Neuron (in vitro differentiated cells): ENCODE measurements around the gene LRRTM2.
"Not testable (repeated sequence)": the region's sequence is repeated elsewhere in the genome, so short reads cannot be mapped to it uniquely, and the experiment has no call there.

Experiments used
- H2AFZ ChIP-seq: one replicate; pipeline ENCODE4 v1.6.1; 2013; ENCODE audit warnings: low read depth, mild to moderate bottlenecking, inconsistent platforms, low read length, moderate library complexity
- H3K27me3 ChIP-seq: one replicate; pipeline ENCODE4 v1.6.1; 2013; ENCODE audit warnings: low read length; ENCODE audit not compliant: insufficient read depth
- H3K36me3 ChIP-seq: one replicate; pipeline ENCODE4 v1.6.1; 2013; ENCODE audit warnings: low read length; ENCODE audit not compliant: insufficient read depth
- H3K4me1 ChIP-seq: one replicate; pipeline ENCODE4 v1.6.1; 2013; ENCODE audit warnings: low read length; ENCODE audit not compliant: insufficient read depth
- H3K4me3 ChIP-seq: 2 replicates; pipeline ENCODE4 v1.5.1; 2013; ENCODE audit warnings: mild to moderate bottlenecking, low read length, moderate library complexity
- H3K9me3 ChIP-seq: one replicate; pipeline ENCODE4 v1.6.1; 2013; ENCODE audit warnings: low read length

Gene LRRTM2

DNA sequence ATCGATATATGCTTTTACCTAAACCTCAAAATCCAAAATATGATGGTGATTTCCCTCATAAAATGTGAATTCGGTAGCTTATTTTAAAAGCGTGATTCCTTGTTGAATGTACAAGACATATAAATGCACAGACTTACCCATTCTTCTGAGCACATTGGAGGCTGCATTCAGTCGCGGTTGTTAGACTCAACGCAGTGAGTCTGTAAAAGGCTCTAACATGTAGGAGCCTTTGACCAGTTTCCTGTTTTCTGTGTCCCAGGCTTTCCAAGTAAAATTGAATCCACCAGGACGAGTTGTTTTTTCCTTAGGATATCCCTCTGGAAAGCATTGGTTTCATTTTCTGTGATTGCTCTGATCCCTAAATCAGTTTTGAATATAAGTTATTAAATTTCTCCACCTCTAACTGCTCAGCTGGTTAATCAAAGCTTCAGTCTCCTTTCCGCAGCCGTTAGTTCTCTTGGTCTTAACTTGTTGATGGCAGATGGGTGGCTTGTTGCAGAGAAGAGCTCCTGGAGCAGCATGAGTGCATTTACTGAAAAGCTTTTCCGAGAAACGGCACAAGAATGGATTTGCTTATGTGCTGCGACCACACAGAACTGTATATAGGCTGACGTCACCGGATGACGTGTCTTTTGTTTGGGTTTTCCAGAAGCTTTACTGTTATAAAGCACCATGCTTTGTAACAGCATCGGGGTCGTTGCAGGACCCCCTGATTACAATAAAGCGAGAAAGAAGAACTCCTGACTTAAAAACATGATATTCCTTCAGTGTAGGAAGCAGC, at the start of gene LRRTM2:
Gene LRRTM2, minus strand, starts transcription at position 565 of the 781 bp plus-strand sequence. Its CDS starts 424 bp downstream, at position 141.
- Histone ChIP-seq H3K27me3 (no peaks in the 10 kb centered on the region), H3K4me1 (peaks cover 59% of the 10 kb centered on the region), H3K36me3 (no peaks in the 10 kb centered on the region), H2AFZ (no peak within 1 kb of the TSS), H3K9me3 (peaks cover 2% of the 10 kb centered on the region), H3K4me3 (peak within 1 kb of the TSS; percentile 62)

DNA sequence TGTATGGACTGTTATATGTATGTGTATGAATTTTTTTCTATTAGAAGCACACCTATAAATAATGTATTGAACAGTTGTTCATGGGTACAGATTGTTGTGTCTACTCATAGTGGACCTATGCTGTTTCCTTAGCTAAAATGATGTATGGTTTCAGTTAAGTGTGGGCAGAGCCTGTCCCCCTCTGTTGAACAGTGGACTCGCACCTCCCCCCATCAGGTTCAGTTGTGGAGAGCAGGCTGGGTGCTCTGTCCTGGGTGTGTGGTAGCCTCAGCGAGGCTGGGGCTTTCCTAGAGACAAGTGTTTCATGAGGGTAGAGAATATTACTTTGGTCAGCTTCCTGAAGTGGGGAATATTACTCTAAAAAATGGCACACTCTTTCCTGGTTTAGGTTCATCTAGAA, 47.4 kb upstream of the LRRTM2 start:
- Histone ChIP-seq H3K36me3 (peaks cover 43% of the 10 kb centered on the region), H2AFZ (no peak overlapping the region), H3K4me1 (peaks cover 10% of the 10 kb centered on the region), H3K4me3 (no peak overlapping the region), H3K27me3 (no peaks in the 10 kb centered on the region), H3K9me3 (no peaks in the 10 kb centered on the region)

DNA sequence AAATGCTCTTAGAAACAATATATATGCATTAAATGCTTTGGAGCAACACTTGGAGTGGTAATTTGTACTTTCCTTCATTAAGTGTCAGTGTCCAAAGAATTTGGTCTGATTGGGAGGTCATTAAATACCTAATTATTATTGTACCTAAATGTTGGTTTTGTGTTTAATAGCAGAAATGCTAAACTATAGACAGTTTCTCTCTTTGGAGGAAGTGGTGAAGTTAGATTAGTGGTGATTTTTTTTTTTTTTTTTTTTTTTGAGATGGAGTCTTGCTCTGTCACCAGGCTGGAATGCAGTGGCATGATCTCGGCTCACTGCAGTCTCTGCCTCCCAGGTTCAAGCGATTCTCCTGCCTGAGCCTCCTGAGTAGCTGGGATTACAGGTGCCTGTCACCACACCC, 46.2 kb upstream of the LRRTM2 start:
- H3K4me3 ChIP-seq, H3K4me1 ChIP-seq: not testable (repeated sequence)
- peaks cover 35% of the 10 kb centered on the region for H3K36me3 ChIP-seq

DNA sequence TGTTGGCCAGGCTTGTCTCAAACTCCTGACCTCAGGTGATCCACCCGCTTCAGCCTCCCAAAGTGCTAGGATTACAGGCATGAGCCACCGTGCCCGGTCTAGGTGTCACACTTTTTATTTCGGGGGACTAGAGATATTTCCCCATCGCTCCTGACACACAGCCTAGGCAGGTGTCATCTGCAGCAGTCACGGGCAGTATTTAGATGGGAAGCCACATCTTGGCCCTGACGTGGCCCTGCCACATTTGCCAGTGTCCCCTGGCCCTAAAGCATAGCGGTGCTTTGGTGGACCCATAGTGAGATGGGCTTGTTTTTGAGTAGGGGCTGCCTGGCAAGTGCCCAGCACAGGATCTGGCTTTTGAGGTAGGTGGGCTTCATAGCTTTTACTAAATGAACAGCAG, 45.0 kb upstream of the LRRTM2 start:
- no peaks in the 10 kb centered on the region for H3K9me3 ChIP-seq
- H3K4me3 ChIP-seq, result no peak overlapping the region
- peaks cover 10% of the 10 kb centered on the region for H3K4me1 ChIP-seq
- H3K36me3 ChIP-seq, result peaks cover 31% of the 10 kb centered on the region
- H3K27me3 ChIP-seq, result no peaks in the 10 kb centered on the region
- no peak overlapping the region for H2AFZ ChIP-seq

More for the DNA sequence above, 46.2 kb upstream of the LRRTM2 start:
- H2AFZ ChIP-seq, H3K27me3 ChIP-seq, H3K9me3 ChIP-seq: not testable (repeated sequence)

GRCh38 chr5:138918686-138919085, 43.6 kb upstream of the LRRTM2 start:
- Histone ChIP-seq H3K36me3 (peaks cover 27% of the 10 kb centered on the region), H3K9me3 (no peaks in the 10 kb centered on the region), H3K4me3 (no peak overlapping the region), H2AFZ (no peak overlapping the region), H3K27me3 (no peaks in the 10 kb centered on the region), H3K4me1 (peaks cover 10% of the 10 kb centered on the region)

DNA sequence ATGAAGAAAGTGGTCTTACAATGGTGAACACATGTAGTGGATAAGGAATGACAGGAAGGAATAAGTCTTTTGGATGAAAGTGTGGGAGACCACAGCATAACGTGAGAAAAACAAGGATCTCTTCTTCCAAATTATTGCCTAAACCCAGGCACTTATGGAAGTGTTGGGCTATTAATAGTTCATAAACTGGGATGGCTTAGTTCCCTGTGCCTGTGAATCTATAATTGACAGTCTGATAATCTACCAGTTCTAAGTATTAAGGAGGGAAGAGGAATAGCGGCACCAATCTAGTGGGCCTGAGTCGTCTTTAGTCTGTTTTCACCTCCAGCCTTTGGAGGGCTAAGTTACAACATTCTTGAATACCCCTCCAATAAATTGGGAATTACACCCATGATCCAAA, 39.2 kb upstream of the LRRTM2 start:
- no peaks in the 10 kb centered on the region for H3K27me3 ChIP-seq
- peaks cover 8% of the 10 kb centered on the region for H3K4me1 ChIP-seq
- H3K9me3 ChIP-seq, result no peaks in the 10 kb centered on the region
- no peak overlapping the region for H2AFZ ChIP-seq
- no peak overlapping the region for H3K4me3 ChIP-seq
- H3K36me3 ChIP-seq, result peaks cover 35% of the 10 kb centered on the region

- H3K36me3 ChIP-seq, result peaks cover 36% of the 10 kb centered on the region
- H3K9me3 ChIP-seq, result no peaks in the 10 kb centered on the region
- H2AFZ ChIP-seq, result no peak overlapping the region
- no peaks in the 10 kb centered on the region for H3K27me3 ChIP-seq
- peaks cover 3% of the 10 kb centered on the region for H3K4me1 ChIP-seq
- H3K4me3 ChIP-seq, result no peak overlapping the region
Observed at GRCh38 chr5:138913773-138914172, 38.6 kb upstream of the LRRTM2 start.

DNA sequence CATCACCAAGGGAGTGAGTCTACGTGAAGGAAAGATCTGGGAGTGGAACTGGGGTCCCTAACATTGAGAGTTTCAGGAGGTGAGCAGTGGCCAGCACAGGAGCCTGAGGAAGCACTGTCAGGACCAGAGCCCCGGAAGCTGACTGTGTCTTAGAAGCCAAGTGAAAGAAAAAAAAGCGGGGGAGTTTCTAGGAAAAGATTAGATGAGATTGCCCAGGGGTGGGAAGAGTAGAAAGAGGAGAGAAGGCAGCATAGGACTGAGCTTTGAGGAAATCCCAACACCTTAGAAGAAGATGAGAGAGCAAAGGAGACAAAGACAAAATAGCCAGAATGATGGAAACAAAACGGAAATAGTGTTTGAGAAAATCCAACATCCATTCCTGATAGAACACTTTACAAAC, 37.0 kb upstream of the LRRTM2 start:
- Histone ChIP-seq H3K4me1 (no peaks in the 10 kb centered on the region), H2AFZ (no peak overlapping the region), H3K4me3 (no peak overlapping the region), H3K27me3 (no peaks in the 10 kb centered on the region), H3K9me3 (no peaks in the 10 kb centered on the region), H3K36me3 (peaks cover 38% of the 10 kb centered on the region)

- no peaks in the 10 kb centered on the region for H3K9me3 ChIP-seq
- no peak overlapping the region for H3K4me3 ChIP-seq
- H3K36me3 ChIP-seq, result peaks cover 40% of the 10 kb centered on the region
- H2AFZ ChIP-seq, result no peak overlapping the region
- no peaks in the 10 kb centered on the region for H3K27me3 ChIP-seq
- no peaks in the 10 kb centered on the region for H3K4me1 ChIP-seq
Observed at GRCh38 chr5:138911441-138911840, 36.3 kb upstream of the LRRTM2 start.

DNA sequence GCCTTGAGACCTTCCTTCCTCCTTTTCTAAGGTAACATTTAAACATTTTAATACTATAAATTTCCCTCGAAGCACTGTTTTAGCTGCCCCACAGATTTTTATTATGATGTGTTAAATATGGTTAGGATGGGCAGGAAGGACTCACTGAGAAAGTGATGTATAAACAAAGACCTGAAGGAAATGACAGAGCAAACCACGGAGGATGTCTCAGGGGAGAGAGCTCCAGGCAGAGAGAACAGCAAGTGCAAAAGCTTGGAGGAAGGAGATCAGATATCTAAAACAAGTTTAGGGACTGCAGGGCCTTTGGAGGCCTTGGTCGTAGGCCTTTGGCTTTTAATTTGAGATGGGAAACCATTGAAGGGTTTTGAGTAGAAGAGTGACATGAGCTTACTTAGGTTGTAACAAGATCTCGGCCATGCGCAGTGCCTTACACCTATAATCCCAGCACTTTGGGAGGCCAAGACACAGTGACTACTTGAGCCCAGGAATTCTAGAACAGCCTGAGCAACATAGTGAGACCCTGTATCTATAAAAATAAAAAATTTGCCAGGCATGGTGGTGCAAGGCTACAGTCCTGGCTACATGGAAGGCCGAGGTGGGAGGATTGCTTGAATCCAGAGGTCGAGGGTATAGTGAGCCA, 35.5 kb upstream of the LRRTM2 start:
- H3K4me3 ChIP-seq, result no peak overlapping the region
- no peak overlapping the region for H2AFZ ChIP-seq
- H3K4me1 ChIP-seq, result no peaks in the 10 kb centered on the region
- H3K27me3 ChIP-seq, result no peaks in the 10 kb centered on the region
- no peaks in the 10 kb centered on the region for H3K9me3 ChIP-seq
- peaks cover 45% of the 10 kb centered on the region for H3K36me3 ChIP-seq

DNA sequence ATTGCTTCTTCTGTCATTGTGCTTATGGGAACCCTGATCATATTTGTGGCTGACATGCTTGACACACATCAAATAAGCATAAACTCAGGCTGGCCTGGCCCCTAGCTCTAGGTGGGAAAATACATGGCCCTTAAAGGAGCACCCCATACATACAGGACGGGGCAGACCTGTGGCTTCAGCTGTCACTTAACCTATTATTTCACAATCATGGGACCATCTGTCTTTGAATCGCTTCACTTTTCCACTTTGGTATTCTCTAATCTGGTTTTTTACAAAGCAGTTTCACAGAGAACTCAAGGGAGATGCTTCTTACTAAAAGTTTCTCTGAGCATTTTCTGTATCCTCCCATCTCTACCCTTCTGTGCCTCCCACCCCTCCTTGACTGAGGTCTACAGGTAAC, 34.6 kb upstream of the LRRTM2 start:
- no peaks in the 10 kb centered on the region for H3K4me1 ChIP-seq
- H3K4me3 ChIP-seq, result no peak overlapping the region
- no peaks in the 10 kb centered on the region for H3K27me3 ChIP-seq
- H3K9me3 ChIP-seq, result no peaks in the 10 kb centered on the region
- H2AFZ ChIP-seq, result no peak overlapping the region
- peaks cover 46% of the 10 kb centered on the region for H3K36me3 ChIP-seq

DNA sequence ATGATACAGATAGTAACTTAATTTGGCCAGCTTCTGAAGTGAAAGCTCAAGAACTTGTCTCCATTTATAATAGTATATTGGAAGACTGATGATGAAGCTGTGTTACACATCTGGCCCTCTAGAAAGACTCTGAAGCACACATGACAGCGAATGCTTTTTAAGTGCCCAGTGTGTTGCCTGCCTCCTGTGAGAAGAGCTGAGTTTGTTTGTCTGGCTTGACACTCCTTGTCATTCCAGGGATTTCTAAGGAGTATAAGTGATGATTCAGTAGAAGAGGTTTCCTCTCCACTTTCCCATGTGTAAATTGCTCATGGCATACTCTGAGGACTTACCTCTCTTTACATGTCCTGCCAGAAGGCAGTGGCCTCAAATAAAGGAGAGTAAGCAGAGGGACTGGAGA, 30.4 kb upstream of the LRRTM2 start:
- H3K27me3 ChIP-seq, result no peaks in the 10 kb centered on the region
- H2AFZ ChIP-seq, result no peak overlapping the region
- H3K9me3 ChIP-seq, result no peaks in the 10 kb centered on the region
- H3K36me3 ChIP-seq, result peaks cover 60% of the 10 kb centered on the region
- H3K4me1 ChIP-seq, result peaks cover 11% of the 10 kb centered on the region
- H3K4me3 ChIP-seq, result no peak overlapping the region

DNA sequence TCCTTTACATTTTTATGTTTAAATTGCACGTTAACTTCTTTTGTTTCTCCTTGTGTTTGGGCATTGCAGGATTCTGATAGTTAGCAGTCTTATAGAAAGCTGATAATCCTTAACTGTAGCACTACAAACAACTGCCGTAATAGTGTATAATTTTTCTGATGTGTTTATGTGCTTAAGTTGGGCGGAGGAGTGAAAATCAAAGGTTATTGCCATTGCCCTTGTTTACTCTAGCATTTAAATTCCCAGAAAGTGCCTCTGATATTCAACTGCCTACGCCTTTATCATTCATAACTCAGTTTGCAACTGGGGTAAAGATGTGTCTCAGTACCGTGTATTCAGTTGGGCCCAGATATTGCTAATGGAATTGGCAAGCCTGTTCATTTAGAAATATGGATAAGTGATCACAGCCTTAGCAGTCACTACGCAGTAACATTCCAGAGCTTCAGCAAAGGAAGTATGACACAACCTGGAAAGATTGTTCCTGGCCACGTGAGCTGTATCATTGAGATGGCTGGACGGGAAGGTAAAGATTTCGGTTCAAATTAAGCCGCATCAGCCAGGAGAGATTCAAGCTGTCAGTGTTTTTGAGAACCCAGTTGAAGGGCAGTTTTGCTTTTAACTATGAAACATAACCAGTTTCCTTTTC, 28.1 kb upstream of the LRRTM2 start:
- peaks cover 56% of the 10 kb centered on the region for H3K36me3 ChIP-seq
- peaks cover 11% of the 10 kb centered on the region for H3K4me1 ChIP-seq
- no peaks in the 10 kb centered on the region for H3K9me3 ChIP-seq
- H3K27me3 ChIP-seq, result no peaks in the 10 kb centered on the region
- no peak overlapping the region for H2AFZ ChIP-seq
- H3K4me3 ChIP-seq, result no peak overlapping the region
